ENCODE measurements around the gene POF1B.

DNA sequence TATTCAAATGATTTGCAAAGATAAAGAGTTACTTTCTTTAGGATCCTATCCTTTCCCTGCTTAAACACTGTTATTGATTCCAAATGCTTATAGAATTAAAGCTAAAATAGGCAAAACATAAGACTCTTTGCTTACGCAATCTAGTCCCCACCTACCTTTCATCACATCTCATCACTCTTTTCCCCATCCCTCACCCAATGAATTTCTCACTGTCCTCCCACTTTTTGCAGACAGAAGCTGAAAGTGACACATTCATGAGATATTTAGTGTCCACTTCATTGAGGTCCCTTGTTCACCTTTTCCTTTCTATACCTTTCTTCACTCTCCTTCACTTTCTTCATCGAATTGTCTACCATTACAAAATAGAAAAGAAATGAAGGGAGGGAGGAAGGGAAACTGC is 136.3 kb downstream of the POF1B start:
- TF ChIP-seq POLR2AphosphoS5 (IDR thresholded peaks at IDR 0.05; ENCODE audit: low read depth): no peak
- TF ChIP-seq, protein P1, sequence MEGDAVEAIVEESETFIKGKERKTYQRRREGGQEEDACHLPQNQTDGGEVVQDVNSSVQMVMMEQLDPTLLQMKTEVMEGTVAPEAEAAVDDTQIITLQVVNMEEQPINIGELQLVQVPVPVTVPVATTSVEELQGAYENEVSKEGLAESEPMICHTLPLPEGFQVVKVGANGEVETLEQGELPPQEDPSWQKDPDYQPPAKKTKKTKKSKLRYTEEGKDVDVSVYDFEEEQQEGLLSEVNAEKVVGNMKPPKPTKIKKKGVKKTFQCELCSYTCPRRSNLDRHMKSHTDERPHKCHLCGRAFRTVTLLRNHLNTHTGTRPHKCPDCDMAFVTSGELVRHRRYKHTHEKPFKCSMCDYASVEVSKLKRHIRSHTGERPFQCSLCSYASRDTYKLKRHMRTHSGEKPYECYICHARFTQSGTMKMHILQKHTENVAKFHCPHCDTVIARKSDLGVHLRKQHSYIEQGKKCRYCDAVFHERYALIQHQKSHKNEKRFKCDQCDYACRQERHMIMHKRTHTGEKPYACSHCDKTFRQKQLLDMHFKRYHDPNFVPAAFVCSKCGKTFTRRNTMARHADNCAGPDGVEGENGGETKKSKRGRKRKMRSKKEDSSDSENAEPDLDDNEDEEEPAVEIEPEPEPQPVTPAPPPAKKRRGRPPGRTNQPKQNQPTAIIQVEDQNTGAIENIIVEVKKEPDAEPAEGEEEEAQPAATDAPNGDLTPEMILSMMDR (IDR thresholded peaks at IDR 0.05; ENCODE audit: insufficient read depth, low read length): no peak
- TF ChIP-seq, protein P2, sequence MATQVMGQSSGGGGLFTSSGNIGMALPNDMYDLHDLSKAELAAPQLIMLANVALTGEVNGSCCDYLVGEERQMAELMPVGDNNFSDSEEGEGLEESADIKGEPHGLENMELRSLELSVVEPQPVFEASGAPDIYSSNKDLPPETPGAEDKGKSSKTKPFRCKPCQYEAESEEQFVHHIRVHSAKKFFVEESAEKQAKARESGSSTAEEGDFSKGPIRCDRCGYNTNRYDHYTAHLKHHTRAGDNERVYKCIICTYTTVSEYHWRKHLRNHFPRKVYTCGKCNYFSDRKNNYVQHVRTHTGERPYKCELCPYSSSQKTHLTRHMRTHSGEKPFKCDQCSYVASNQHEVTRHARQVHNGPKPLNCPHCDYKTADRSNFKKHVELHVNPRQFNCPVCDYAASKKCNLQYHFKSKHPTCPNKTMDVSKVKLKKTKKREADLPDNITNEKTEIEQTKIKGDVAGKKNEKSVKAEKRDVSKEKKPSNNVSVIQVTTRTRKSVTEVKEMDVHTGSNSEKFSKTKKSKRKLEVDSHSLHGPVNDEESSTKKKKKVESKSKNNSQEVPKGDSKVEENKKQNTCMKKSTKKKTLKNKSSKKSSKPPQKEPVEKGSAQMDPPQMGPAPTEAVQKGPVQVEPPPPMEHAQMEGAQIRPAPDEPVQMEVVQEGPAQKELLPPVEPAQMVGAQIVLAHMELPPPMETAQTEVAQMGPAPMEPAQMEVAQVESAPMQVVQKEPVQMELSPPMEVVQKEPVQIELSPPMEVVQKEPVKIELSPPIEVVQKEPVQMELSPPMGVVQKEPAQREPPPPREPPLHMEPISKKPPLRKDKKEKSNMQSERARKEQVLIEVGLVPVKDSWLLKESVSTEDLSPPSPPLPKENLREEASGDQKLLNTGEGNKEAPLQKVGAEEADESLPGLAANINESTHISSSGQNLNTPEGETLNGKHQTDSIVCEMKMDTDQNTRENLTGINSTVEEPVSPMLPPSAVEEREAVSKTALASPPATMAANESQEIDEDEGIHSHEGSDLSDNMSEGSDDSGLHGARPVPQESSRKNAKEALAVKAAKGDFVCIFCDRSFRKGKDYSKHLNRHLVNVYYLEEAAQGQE (IDR thresholded peaks at IDR 0.05; ENCODE audit: insufficient replicate concordance, low read depth): no peak

Measured in HL-60 (cell line).